GM23338 (cell line): ENCODE results near the gene RNASE7.

Experiments used
- EZH2 ChIP-seq: fragments of 200-600 bp; sonication (generic); IDR thresholded peaks from one replicate; pipeline ENCODE4 v1.8.0; 2017; ENCODE audit warnings: antibody characterized with exemption, mild to moderate bottlenecking, low read depth; ENCODE audit not compliant: unreplicated experiment
- EZH2phosphoT487 ChIP-seq: fragments of 200-600 bp; sonication (generic); IDR thresholded peaks from one replicate; pipeline ENCODE4 v1.8.1; 2018; ENCODE audit warnings: antibody characterized with exemption; ENCODE audit not compliant: unreplicated experiment
- JUNB ChIP-seq: IDR thresholded peaks from one replicate; pipeline ENCODE4 v1.6.1; 2016; ENCODE audit warnings: antibody characterized with exemption; ENCODE audit not compliant: unreplicated experiment
- POLR2AphosphoS5 ChIP-seq: IDR thresholded peaks from 2 replicates; pipeline ENCODE4 v1.6.1; 2016; ENCODE audit warnings: antibody characterized with exemption, low read depth
- STAT1 ChIP-seq: IDR thresholded peaks from one replicate; pipeline ENCODE4 v1.6.1; 2016; ENCODE audit warnings: antibody characterized with exemption; ENCODE audit not compliant: unreplicated experiment
- TF ChIP-seq, protein P1 (sequence below), 2 experiments: fragments of 200-600 bp in 1 of 2; sonication (generic) in 1 of 2; conservative IDR thresholded peaks; 2 replicates each; pipeline versions ENCODE4 v1.5.1 to v1.6.1; 2016 to 2017; ENCODE audit warnings: antibody characterized with exemption in 2 of 2, low read depth in 2 of 2, mild to moderate bottlenecking in 2 of 2, moderate library complexity in 1 of 2
- TF ChIP-seq, protein P2 (sequence below): IDR thresholded peaks from one replicate; pipeline ENCODE4 v1.6.1; 2018; ENCODE audit warnings: antibody characterized with exemption; ENCODE audit not compliant: unreplicated experiment

DNA sequence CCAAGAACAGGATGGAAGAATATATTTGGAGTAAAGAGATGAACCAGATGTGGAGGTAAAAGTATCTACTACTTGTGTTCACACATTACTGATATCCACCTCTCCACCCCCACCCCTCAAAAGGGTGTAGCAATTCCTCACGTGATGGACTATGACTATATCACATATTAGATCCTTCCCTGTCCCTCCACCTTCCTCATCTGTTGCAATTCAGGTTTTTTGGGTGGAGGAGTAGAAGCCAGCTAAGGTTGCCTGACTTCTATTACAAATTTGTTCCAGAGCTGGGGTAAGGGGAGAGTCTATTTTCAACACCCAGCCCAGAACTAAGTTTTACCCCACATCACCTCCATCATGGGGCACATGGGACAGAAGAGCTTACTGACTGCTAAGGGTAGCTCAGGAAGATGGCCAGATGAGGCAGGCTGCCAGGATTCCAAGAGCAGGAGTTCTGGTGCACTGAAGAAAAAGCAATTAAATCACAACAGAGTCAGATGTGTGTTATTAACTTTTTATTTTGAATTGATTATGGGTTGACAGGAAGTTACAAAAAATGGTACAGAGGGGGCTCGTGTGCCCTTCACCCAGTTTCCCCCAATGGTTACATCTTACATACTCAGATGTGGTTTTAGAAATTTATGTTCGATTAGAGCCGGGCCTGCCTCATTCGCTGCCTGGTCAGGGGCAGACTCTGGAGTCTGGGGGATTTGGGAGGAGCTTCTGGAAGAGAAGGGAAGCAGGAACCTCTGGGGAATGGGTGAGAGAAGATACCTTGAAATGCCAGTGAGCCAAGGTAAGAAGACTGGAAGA, 9.6 kb upstream of the RNASE7 start:
- TF ChIP-seq EZH2phosphoT487 (no peak), POLR2AphosphoS5 (no peak), EZH2 (no peak), JUNB (no peak), STAT1 (no peak)
- TF ChIP-seq, protein P1, sequence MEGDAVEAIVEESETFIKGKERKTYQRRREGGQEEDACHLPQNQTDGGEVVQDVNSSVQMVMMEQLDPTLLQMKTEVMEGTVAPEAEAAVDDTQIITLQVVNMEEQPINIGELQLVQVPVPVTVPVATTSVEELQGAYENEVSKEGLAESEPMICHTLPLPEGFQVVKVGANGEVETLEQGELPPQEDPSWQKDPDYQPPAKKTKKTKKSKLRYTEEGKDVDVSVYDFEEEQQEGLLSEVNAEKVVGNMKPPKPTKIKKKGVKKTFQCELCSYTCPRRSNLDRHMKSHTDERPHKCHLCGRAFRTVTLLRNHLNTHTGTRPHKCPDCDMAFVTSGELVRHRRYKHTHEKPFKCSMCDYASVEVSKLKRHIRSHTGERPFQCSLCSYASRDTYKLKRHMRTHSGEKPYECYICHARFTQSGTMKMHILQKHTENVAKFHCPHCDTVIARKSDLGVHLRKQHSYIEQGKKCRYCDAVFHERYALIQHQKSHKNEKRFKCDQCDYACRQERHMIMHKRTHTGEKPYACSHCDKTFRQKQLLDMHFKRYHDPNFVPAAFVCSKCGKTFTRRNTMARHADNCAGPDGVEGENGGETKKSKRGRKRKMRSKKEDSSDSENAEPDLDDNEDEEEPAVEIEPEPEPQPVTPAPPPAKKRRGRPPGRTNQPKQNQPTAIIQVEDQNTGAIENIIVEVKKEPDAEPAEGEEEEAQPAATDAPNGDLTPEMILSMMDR (conservative IDR thresholded peaks at IDR 0.05; ENCODE audit: low read depth in 2 of 2) = no peak
- TF ChIP-seq, protein P2, sequence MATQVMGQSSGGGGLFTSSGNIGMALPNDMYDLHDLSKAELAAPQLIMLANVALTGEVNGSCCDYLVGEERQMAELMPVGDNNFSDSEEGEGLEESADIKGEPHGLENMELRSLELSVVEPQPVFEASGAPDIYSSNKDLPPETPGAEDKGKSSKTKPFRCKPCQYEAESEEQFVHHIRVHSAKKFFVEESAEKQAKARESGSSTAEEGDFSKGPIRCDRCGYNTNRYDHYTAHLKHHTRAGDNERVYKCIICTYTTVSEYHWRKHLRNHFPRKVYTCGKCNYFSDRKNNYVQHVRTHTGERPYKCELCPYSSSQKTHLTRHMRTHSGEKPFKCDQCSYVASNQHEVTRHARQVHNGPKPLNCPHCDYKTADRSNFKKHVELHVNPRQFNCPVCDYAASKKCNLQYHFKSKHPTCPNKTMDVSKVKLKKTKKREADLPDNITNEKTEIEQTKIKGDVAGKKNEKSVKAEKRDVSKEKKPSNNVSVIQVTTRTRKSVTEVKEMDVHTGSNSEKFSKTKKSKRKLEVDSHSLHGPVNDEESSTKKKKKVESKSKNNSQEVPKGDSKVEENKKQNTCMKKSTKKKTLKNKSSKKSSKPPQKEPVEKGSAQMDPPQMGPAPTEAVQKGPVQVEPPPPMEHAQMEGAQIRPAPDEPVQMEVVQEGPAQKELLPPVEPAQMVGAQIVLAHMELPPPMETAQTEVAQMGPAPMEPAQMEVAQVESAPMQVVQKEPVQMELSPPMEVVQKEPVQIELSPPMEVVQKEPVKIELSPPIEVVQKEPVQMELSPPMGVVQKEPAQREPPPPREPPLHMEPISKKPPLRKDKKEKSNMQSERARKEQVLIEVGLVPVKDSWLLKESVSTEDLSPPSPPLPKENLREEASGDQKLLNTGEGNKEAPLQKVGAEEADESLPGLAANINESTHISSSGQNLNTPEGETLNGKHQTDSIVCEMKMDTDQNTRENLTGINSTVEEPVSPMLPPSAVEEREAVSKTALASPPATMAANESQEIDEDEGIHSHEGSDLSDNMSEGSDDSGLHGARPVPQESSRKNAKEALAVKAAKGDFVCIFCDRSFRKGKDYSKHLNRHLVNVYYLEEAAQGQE = no peak
